Neural progenitor cell (in vitro differentiated cells): ENCODE measurements around the gene TPST2. TPM values are rescaled to one million over a fixed set of nuclear protein-coding genes. Genes with fewer than 3 reads are reported as not detected.
"Not testable (repeated sequence)": the region's sequence is repeated elsewhere in the genome, so short reads cannot be mapped to it uniquely, and the experiment has no call there.

Experiments used
- DNase-seq: peaks from one replicate; pipeline ENCODE4 v3.0.0-alpha.2; 2016; ENCODE audit warnings: low spot score
- H2AFZ ChIP-seq: fragments of 200-600 bp; sonication (generic); replicated peaks from 2 replicates; pipeline ENCODE4 v1.6.1; 2016; ENCODE audit warnings: antibody characterized with exemption
- H3F3A ChIP-seq: fragments of 200-600 bp; sonication (generic); 2 replicates; pipeline ENCODE4 v1.6.1; 2016; ENCODE audit warnings: antibody characterized with exemption, low read depth
- H3K27ac ChIP-seq: fragments of 200-600 bp; sonication (generic); 2 replicates; pipeline ENCODE4 v1.5.1; 2016; ENCODE audit warnings: mild to moderate bottlenecking
- H3K27me3 ChIP-seq: fragments of 200-600 bp; sonication (generic); 2 replicates; pipeline ENCODE4 v1.6.1; 2016; ENCODE audit warnings: mild to moderate bottlenecking, moderate library complexity
- H3K36me3 ChIP-seq: fragments of 200-600 bp; sonication (generic); 2 replicates; pipeline ENCODE4 v1.5.1; 2016
- H3K4me1 ChIP-seq: fragments of 200-600 bp; sonication (generic); 2 replicates; pipeline ENCODE4 v1.6.1; 2016; ENCODE audit warnings: mixed run types
- H3K4me2 ChIP-seq: fragments of 200-600 bp; sonication (generic); 2 replicates; pipeline ENCODE4 v1.6.1; 2016
- H3K4me3 ChIP-seq: fragments of 200-600 bp; sonication (generic); 2 replicates; pipeline ENCODE4 v1.5.1; 2016
- H3K79me2 ChIP-seq: fragments of 200-600 bp; sonication (generic); 2 replicates; pipeline ENCODE4 v1.6.1; 2016; ENCODE audit warnings: low read depth
- H3K9ac ChIP-seq: fragments of 200-600 bp; sonication (generic); 2 replicates; pipeline ENCODE4 v1.6.1; 2016
- H3K9me3 ChIP-seq: fragments of 200-600 bp; sonication (generic); 2 replicates; pipeline ENCODE4 v1.5.1; 2016; ENCODE audit warnings: low read depth
- H4K20me1 ChIP-seq: fragments of 200-600 bp; sonication (generic); 2 replicates; pipeline ENCODE4 v1.6.1; 2016; ENCODE audit warnings: low read depth
- H3K27ac Mint-ChIP-seq: 3 replicates; pipeline ENCODE4 v1.8.0; 2021; ENCODE audit warnings: mixed read lengths
- H3K27me3 Mint-ChIP-seq: 2 replicates; pipeline ENCODE4 v1.8.0; 2022; ENCODE audit warnings: low read depth, mild to moderate bottlenecking, inconsistent platforms, moderate library complexity, mixed read lengths; ENCODE audit not compliant: insufficient read depth
- H3K36me3 Mint-ChIP-seq: 3 replicates; pipeline ENCODE4 v1.8.0; 2021; ENCODE audit warnings: mixed read lengths
- H3K4me1 Mint-ChIP-seq: 3 replicates; pipeline ENCODE4 v1.8.0; 2021; ENCODE audit warnings: mixed read lengths
- H3K4me3 Mint-ChIP-seq: 3 replicates; pipeline ENCODE4 v1.8.0; 2021; ENCODE audit warnings: mild to moderate bottlenecking, moderate library complexity, mixed read lengths
- H3K9me3 Mint-ChIP-seq: 3 replicates; pipeline ENCODE4 v1.8.0; 2020; ENCODE audit warnings: mixed read lengths
- EZH2 ChIP-seq: fragments of 200-600 bp; sonication (generic); IDR thresholded peaks from 2 replicates; pipeline ENCODE4 v1.6.1; 2017; ENCODE audit warnings: antibody characterized with exemption, mild to moderate bottlenecking, moderate library complexity
- EZH2phosphoT487 ChIP-seq: fragments of 200-600 bp; sonication (generic); IDR thresholded peaks from 2 replicates; pipeline ENCODE4 v1.6.1; 2017; ENCODE audit warnings: antibody characterized with exemption
- total RNA-seq: library from RNA; depleted of rRNA; stranded (reverse); fragments of >200 nt; gene quantifications from 2 replicates; pipeline ENCODE4 v1.2.3, GENCODE V29; 2015; ENCODE audit warnings: low replicate concordance
- TF ChIP-seq, protein P1 (sequence below): fragments of 200-600 bp; sonication (generic); IDR thresholded peaks from 2 replicates; pipeline ENCODE4 v1.5.1; 2017; ENCODE audit warnings: antibody characterized with exemption, mild to moderate bottlenecking

Gene TPST2
- total RNA-seq, 1 donor from 2014 or later = 31.7 TPM

GRCh38 chr22:26529345-26529744 is 60.6 kb downstream of the TPST2 start:
- H3K9me3 ChIP-seq = no peaks in the 10 kb centered on the region
- Mint-ChIP-seq H3K27me3 (peaks cover 3% of the 10 kb centered on the region), H3K36me3 (peaks cover 21% of the 10 kb centered on the region), H3K9me3 (no peaks in the 10 kb centered on the region), H3K4me3 (no peak overlapping the region), H3K4me1 (peaks cover 9% of the 10 kb centered on the region), H3K27ac (no peak overlapping the region)
- H3F3A ChIP-seq = no peaks in the 10 kb centered on the region
- H3K4me2 ChIP-seq = no peak overlapping the region
- no peak overlapping the region for H3K9ac ChIP-seq
- no peaks in the 10 kb centered on the region for H3K36me3 ChIP-seq
- no peaks in the 10 kb centered on the region for H4K20me1 ChIP-seq
- TF ChIP-seq EZH2phosphoT487 (no peak), EZH2 (no peak)
- TF ChIP-seq, protein P1, sequence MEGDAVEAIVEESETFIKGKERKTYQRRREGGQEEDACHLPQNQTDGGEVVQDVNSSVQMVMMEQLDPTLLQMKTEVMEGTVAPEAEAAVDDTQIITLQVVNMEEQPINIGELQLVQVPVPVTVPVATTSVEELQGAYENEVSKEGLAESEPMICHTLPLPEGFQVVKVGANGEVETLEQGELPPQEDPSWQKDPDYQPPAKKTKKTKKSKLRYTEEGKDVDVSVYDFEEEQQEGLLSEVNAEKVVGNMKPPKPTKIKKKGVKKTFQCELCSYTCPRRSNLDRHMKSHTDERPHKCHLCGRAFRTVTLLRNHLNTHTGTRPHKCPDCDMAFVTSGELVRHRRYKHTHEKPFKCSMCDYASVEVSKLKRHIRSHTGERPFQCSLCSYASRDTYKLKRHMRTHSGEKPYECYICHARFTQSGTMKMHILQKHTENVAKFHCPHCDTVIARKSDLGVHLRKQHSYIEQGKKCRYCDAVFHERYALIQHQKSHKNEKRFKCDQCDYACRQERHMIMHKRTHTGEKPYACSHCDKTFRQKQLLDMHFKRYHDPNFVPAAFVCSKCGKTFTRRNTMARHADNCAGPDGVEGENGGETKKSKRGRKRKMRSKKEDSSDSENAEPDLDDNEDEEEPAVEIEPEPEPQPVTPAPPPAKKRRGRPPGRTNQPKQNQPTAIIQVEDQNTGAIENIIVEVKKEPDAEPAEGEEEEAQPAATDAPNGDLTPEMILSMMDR = no peak
- H3K4me1 ChIP-seq = no peaks in the 10 kb centered on the region
- H3K79me2 ChIP-seq = no peaks in the 10 kb centered on the region
- no peak overlapping the region for H3K27ac ChIP-seq
- H3K27me3 ChIP-seq = no peaks in the 10 kb centered on the region
- H3K4me3 ChIP-seq = no peak overlapping the region
- no peak for DNase-seq
- no peak overlapping the region for H2AFZ ChIP-seq

DNA sequence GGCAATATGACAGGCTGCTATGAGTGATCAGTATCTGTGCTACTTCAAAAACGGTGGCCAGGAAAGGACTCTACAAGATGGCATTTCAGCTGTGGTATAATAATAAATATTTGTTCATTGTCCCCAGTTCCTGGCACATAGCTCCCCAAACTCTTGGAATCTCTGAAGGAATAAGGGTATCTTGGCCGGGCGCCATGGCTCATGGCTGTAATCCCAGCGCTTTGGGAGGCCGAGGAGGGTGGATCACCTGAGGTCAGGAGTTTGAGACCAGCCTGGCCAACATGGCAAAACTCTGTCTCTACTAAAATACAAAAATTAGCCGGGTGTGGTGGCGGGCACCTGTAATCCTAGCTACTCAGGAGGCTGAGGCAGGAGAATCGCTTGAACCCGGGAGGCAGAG is 61.4 kb downstream of the TPST2 start:
- not testable (repeated sequence) for H3K4me1 Mint-ChIP-seq, H3K9me3 ChIP-seq, H3K27me3 ChIP-seq, H3K9ac ChIP-seq, H3K4me3 ChIP-seq, H3K79me2 ChIP-seq, H2AFZ ChIP-seq, H3K27ac ChIP-seq, H3K4me3 Mint-ChIP-seq, H3F3A ChIP-seq, H3K4me1 ChIP-seq, H3K4me2 ChIP-seq, H3K27ac Mint-ChIP-seq, H3K9me3 Mint-ChIP-seq, DNase-seq, H3K36me3 ChIP-seq, H4K20me1 ChIP-seq, H3K27me3 Mint-ChIP-seq
- peaks cover 21% of the 10 kb centered on the region for H3K36me3 Mint-ChIP-seq

- Histone ChIP-seq H3K4me2 (no peak overlapping the region), H3K4me3 (no peak overlapping the region), H3K4me1 (no peaks in the 10 kb centered on the region), H3F3A (peaks cover under 1% of the 10 kb centered on the region), H3K79me2 (no peaks in the 10 kb centered on the region), H3K36me3 (no peaks in the 10 kb centered on the region), H3K27me3 (no peaks in the 10 kb centered on the region), H3K9me3 (no peaks in the 10 kb centered on the region), H3K9ac (no peak overlapping the region), H2AFZ (no peak overlapping the region), H4K20me1 (no peaks in the 10 kb centered on the region), H3K27ac (no peak overlapping the region)
- Mint-ChIP-seq H3K27ac (no peak overlapping the region), H3K4me1 (peaks cover 9% of the 10 kb centered on the region), H3K9me3 (no peaks in the 10 kb centered on the region), H3K36me3 (peaks cover 20% of the 10 kb centered on the region), H3K27me3 (peaks cover 3% of the 10 kb centered on the region), H3K4me3 (peak overlapping the region; percentile 12)
- TF ChIP-seq EZH2 (no peak), EZH2phosphoT487 (no peak)
- TF ChIP-seq, protein P1 = no peak
- DNase-seq = no peak
Observed at GRCh38 chr22:26527574-26528465, 62.1 kb downstream of the TPST2 start.

GRCh38 chr22:26527167-26527566 is 62.8 kb downstream of the TPST2 start:
- Histone ChIP-seq H3F3A (peaks cover 4% of the 10 kb centered on the region), H3K9ac (no peak overlapping the region), H3K27ac (no peak overlapping the region), H3K27me3 (no peaks in the 10 kb centered on the region), H3K4me1 (no peaks in the 10 kb centered on the region), H3K36me3 (no peaks in the 10 kb centered on the region), H3K79me2 (no peaks in the 10 kb centered on the region), H2AFZ (no peak overlapping the region), H3K4me3 (no peak overlapping the region), H4K20me1 (no peaks in the 10 kb centered on the region), H3K4me2 (no peak overlapping the region), H3K9me3 (no peaks in the 10 kb centered on the region)
- Mint-ChIP-seq H3K9me3 (no peaks in the 10 kb centered on the region), H3K4me3 (no peak overlapping the region), H3K4me1 (peaks cover 9% of the 10 kb centered on the region), H3K27me3 (peaks cover 2% of the 10 kb centered on the region), H3K27ac (no peak overlapping the region), H3K36me3 (peaks cover 19% of the 10 kb centered on the region)
- no peak for DNase-seq
- TF ChIP-seq EZH2 = no peak
- no peak for TF ChIP-seq EZH2phosphoT487
- TF ChIP-seq, protein P1 = no peak
